ENCODE data around the gene HMX2. TPM values are rescaled to one million over a fixed set of nuclear protein-coding genes. Genes with fewer than 3 reads are reported as not detected.

HMX2 gene
- total RNA-seq, 3 donors from 2014 or later, result not detected

DNA sequence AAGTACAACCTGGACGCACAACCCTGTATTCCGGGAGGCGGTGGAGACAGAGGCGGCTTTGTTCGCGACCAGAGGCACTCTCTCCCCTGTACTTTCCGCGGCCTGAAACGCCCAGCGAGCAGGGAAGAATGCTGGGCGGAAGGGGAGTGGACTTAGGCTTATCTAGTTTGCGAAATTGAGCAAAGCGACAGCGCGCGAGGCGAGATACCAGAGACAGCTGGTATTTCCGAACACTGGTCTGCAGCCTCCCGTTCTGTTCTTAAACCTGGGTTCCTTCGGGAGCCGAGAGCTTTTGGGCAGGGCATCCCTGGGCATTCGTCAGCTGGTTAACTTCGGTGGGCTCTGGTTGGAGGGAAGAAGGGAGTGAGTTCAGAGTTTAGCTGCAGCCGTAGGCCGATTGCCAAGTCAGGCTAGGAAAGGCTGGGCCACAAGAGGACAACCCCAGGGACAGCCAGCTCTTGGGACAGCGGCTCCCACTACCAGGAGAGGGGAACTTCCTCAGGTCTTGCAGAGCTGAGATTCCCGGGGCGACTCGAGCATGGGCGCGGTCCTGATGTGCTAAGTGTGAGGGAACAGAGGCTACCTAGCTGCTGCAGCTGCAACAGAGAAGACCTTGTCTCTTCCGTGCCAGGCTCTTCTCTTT lies 8.3 kb upstream of the HMX2 start:
- Histone ChIP-seq H3K4me3 (no peak overlapping the region), H3K36me3 (no peaks in the 10 kb centered on the region), H3K27ac (no peak overlapping the region), H3K4me1 (peaks cover 10 to 11% of the 10 kb centered on the region in 2 donors), H3K9me3 (no peaks in the 10 kb centered on the region), H3K27me3 (peaks cover 27 to 100% of the 10 kb centered on the region in 2 donors)
- intact Hi-C loops (cut with DNase I; ENCODE audit: low total_unique reads), result loop anchor here (10.0 kb wide), 1 partner anchor 415 kb away; no protein-coding TSS in a partner anchor
- TF ChIP-seq, protein P1, sequence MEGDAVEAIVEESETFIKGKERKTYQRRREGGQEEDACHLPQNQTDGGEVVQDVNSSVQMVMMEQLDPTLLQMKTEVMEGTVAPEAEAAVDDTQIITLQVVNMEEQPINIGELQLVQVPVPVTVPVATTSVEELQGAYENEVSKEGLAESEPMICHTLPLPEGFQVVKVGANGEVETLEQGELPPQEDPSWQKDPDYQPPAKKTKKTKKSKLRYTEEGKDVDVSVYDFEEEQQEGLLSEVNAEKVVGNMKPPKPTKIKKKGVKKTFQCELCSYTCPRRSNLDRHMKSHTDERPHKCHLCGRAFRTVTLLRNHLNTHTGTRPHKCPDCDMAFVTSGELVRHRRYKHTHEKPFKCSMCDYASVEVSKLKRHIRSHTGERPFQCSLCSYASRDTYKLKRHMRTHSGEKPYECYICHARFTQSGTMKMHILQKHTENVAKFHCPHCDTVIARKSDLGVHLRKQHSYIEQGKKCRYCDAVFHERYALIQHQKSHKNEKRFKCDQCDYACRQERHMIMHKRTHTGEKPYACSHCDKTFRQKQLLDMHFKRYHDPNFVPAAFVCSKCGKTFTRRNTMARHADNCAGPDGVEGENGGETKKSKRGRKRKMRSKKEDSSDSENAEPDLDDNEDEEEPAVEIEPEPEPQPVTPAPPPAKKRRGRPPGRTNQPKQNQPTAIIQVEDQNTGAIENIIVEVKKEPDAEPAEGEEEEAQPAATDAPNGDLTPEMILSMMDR (IDR thresholded peaks at IDR 0.05), result no peak
- TF ChIP-seq POLR2AphosphoS5 (IDR thresholded peaks at IDR 0.05) (no peak), POLR2A (IDR thresholded peaks at IDR 0.05) (no peak)
- DNase-seq (ENCODE audit: low spot score in 2 of 2), result no peak

DNA sequence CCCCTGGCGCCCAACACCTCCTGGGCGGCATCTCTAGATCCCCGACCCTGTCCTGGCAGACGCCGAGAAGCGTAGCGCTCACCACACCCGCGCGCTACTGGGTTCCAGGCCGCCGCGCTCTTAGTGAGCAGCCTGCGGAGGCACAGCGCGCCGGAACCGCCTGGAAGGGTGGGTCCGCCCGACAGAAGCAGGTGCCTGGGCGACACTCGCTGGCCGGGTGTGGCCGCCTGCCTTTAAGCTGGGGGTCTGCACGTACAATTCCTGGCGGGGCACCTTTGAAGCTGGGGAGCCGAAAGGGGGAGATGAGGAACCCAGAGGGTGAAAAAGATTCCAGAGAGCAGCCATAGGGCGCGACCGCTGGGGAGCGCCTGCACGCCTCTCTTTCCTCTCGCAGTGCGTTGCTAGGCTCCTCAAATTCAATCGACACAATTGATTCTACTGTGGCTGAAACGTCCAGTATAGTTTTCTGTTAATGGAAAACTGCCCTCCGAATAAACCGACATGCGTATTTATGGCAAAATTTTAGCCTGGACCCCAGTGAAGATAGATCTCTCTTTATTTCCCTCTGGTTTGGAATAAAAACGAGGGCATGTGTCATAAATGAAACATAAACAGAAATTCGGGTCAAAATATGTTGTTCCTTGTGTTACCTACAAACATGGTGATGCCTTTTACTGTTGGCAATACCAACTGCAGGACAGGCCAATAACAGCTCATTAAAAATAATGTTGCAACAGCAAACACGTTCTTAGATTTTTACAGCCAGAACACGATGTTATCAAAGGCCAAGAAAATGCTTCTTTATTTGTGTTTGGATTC lies 7.6 kb upstream of the HMX2 start:
- TF ChIP-seq POLR2AphosphoS5 (IDR thresholded peaks at IDR 0.05), result no peak
- Histone ChIP-seq H3K27me3 (peaks cover 22 to 100% of the 10 kb centered on the region in 2 donors), H3K4me3 (no peak overlapping the region), H3K9me3 (no peaks in the 10 kb centered on the region), H3K36me3 (no peaks in the 10 kb centered on the region), H3K27ac (no peak overlapping the region), H3K4me1 (peaks cover 5 to 6% of the 10 kb centered on the region in 2 donors)
- no peak for DNase-seq (ENCODE audit: low spot score in 2 of 2)
- intact Hi-C loops (cut with DNase I; ENCODE audit: low total_unique reads), result no loop called here

GRCh38 chr10:123140983-123141390 lies 6.9 kb upstream of the HMX2 start:
- TF ChIP-seq, protein P1 (IDR thresholded peaks at IDR 0.05), result no peak
- TF ChIP-seq POLR2A (IDR thresholded peaks at IDR 0.05) (no peak), POLR2AphosphoS5 (IDR thresholded peaks at IDR 0.05) (no peak)
- intact Hi-C loops (cut with DNase I; ENCODE audit: low total_unique reads), result no loop called here
- no peak for DNase-seq (ENCODE audit: low spot score in 2 of 2)

GRCh38 chr10:123141791-123142700 lies 5.9 kb upstream of the HMX2 start:
- Histone ChIP-seq H3K27me3 (peaks cover 21 to 100% of the 10 kb centered on the region in 2 donors), H3K4me1 (peaks cover 0 to 4% of the 10 kb centered on the region in 2 donors), H3K36me3 (no peaks in the 10 kb centered on the region), H3K27ac (no peak overlapping the region), H3K4me3 (no peak overlapping the region), H3K9me3 (no peaks in the 10 kb centered on the region)
- no peak for DNase-seq (ENCODE audit: low spot score in 2 of 2)
- TF ChIP-seq, protein P1 (IDR thresholded peaks at IDR 0.05), result no peak
- no peak for TF ChIP-seq POLR2AphosphoS5 (IDR thresholded peaks at IDR 0.05)
- TF ChIP-seq POLR2A (IDR thresholded peaks at IDR 0.05), result no peak
- intact Hi-C loops (cut with DNase I; ENCODE audit: low total_unique reads), result no loop called here

More at GRCh38 chr10:123140983-123141390, 6.9 kb upstream of the HMX2 start:
- H3K4me3 ChIP-seq, result no peak overlapping the region
- H3K36me3 ChIP-seq, result no peaks in the 10 kb centered on the region
- H3K4me1 ChIP-seq, result peaks cover under 1 to 3% of the 10 kb centered on the region in 2 donors
- H3K27ac ChIP-seq, result no peak overlapping the region
- peaks cover 22 to 100% of the 10 kb centered on the region in 2 donors for H3K27me3 ChIP-seq
- H3K9me3 ChIP-seq, result no peaks in the 10 kb centered on the region

DNA sequence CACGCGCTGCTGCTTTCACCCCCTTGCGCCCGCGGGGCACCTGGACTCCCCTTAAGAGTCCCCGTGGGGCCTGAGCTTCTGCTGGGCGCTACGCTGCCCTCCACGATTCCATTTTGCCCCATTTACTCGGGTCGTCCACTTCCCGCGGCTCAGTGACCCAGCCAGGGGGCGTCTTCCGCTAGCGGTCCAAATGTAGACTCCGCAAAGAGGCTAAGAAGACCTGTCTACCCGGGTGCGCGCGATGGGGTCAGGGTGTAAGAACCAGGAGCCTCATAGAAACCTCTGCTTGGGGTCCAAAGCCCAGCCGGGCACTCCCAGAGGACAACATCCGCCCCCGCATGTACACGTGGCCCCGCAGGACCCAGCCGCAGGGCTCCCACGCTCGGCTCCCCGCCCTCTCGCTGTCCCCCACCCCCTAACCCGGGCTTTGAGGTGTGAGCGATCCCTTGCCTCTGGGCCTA lies 5.2 kb upstream of the HMX2 start:
- no peak for TF ChIP-seq POLR2A (IDR thresholded peaks at IDR 0.05)
- TF ChIP-seq, protein P1 (IDR thresholded peaks at IDR 0.05), result no peak
- TF ChIP-seq POLR2AphosphoS5 (IDR thresholded peaks at IDR 0.05), result no peak
- no peak overlapping the region for H3K4me3 ChIP-seq
- peaks cover 2 to 6% of the 10 kb centered on the region in 2 donors for H3K4me1 ChIP-seq
- no peak overlapping the region for H3K27ac ChIP-seq
- H3K36me3 ChIP-seq, result no peaks in the 10 kb centered on the region
- intact Hi-C loops (cut with DNase I; ENCODE audit: low total_unique reads), result no loop called here
- H3K27me3 ChIP-seq, result peaks cover 23 to 100% of the 10 kb centered on the region in 2 donors
- no peaks in the 10 kb centered on the region for H3K9me3 ChIP-seq
- DNase-seq (ENCODE audit: low spot score in 2 of 2), result no peak

All from breast epithelium (tissue), 4 donors.